Amniotic stem cell (primary cell): ENCODE measurements around the gene DNM3.

ENCODE experiments used
- DNase-seq: peaks from one replicate; lab custom pipeline; 2025; lab: John Stamatoyannopoulos, UW

Gene DNM3

GRCh38 chr1:171973421-171973820 lies 132.1 kb downstream of the DNM3 start:
- DNase-seq = no peak

- no peak for DNase-seq
These were observed 140.0 kb downstream of the DNM3 start for GRCh38 chr1:171981303-171981702.

GRCh38 chr1:171983584-171983983 lies 142.3 kb downstream of the DNM3 start:
- peak; percentile 22 for DNase-seq

- no peak for DNase-seq
These were observed 143.0 kb downstream of the DNM3 start for GRCh38 chr1:171984262-171984661.

GRCh38 chr1:171984850-171985485 lies 143.7 kb downstream of the DNM3 start:
- DNase-seq = no peak

GRCh38 chr1:171985639-171986038 lies 144.3 kb downstream of the DNM3 start:
- DNase-seq = no peak

- no peak for DNase-seq
These were observed 147.1 kb downstream of the DNM3 start for GRCh38 chr1:171988243-171988885.

GRCh38 chr1:171990371-171990770 lies 149.1 kb downstream of the DNM3 start:
- no peak for DNase-seq

- DNase-seq = no peak
These were observed 153.0 kb downstream of the DNM3 start for GRCh38 chr1:171994293-171994692.

GRCh38 chr1:171995573-171995972 lies 154.3 kb downstream of the DNM3 start:
- DNase-seq = no peak

GRCh38 chr1:171997936-171998335 lies 156.6 kb downstream of the DNM3 start:
- no peak for DNase-seq

- DNase-seq = no peak
These were observed 157.4 kb downstream of the DNM3 start for GRCh38 chr1:171998711-171999110.

GRCh38 chr1:171999756-172000155 lies 158.5 kb downstream of the DNM3 start:
- no peak for DNase-seq

GRCh38 chr1:172001288-172001687 lies 160.0 kb downstream of the DNM3 start:
- DNase-seq = no peak

GRCh38 chr1:172002725-172003345 lies 161.5 kb downstream of the DNM3 start:
- peak; percentile 39 for DNase-seq

- no peak for DNase-seq
These were observed 162.7 kb downstream of the DNM3 start for GRCh38 chr1:172003766-172004530.

GRCh38 chr1:172004671-172005070 lies 163.4 kb downstream of the DNM3 start:
- no peak for DNase-seq

- DNase-seq = no peak
These were observed 164.6 kb downstream of the DNM3 start for GRCh38 chr1:172005856-172006255.

- no peak for DNase-seq
These were observed 165.4 kb downstream of the DNM3 start for GRCh38 chr1:172006660-172007059.

GRCh38 chr1:172018727-172019311 lies 177.5 kb downstream of the DNM3 start:
- DNase-seq = no peak

GRCh38 chr1:172019976-172020375 lies 178.7 kb downstream of the DNM3 start:
- no peak for DNase-seq

- no peak for DNase-seq
These were observed 183.2 kb downstream of the DNM3 start for GRCh38 chr1:172024516-172024915.
